Keratinocyte (primary cell): ENCODE results near the gene RGS7BP. TPM values are rescaled to one million over a fixed set of nuclear protein-coding genes. Genes with fewer than 3 reads are reported as not detected.

Source experiments
- DNase-seq: peaks from one replicate; pipeline ENCODE4 v3.0.0-alpha.2; 2011; ENCODE audit warnings: low read depth, missing footprints, low spot score
- FAIRE-seq: peaks from 2 replicates; lab custom pipeline; 2011; peaks lifted over from hg19 to GRCh38; lab: Jason Lieb, UNC
- H2AFZ ChIP-seq: 2 replicates; pipeline ENCODE4 v1.6.0; 2012; ENCODE audit warnings: low read length, control low read depth, inconsistent platforms; ENCODE audit not compliant: control insufficient read depth
- H3K27ac ChIP-seq: 2 replicates; pipeline ENCODE4 v1.5.1; 2011; ENCODE audit warnings: low read length; ENCODE audit not compliant: control insufficient read depth, insufficient read depth
- H3K27me3 ChIP-seq: 3 replicates; pipeline ENCODE4 v1.6.0; 2011; ENCODE audit warnings: low read length; ENCODE audit not compliant: control insufficient read depth, insufficient read depth; ENCODE audit errors: extremely low read depth
- H3K36me3 ChIP-seq, 2 experiments: 2 replicates in 1 of 2; 3 replicates in 1 of 2; pipeline ENCODE4 v1.5.1; 2011; ENCODE audit warnings: low read length in 2 of 2, mild to moderate bottlenecking in 1 of 2; ENCODE audit not compliant: control insufficient read depth in 2 of 2, insufficient read depth in 2 of 2; ENCODE audit errors: extremely low read depth in 1 of 2
- H3K4me1 ChIP-seq: 3 replicates; pipeline ENCODE4 v1.5.1; 2011; ENCODE audit warnings: low read length; ENCODE audit not compliant: control insufficient read depth, insufficient read depth; ENCODE audit errors: extremely low read depth
- H3K4me2 ChIP-seq: 3 replicates; pipeline ENCODE4 v1.6.0; 2011; ENCODE audit warnings: low read depth, low read length; ENCODE audit not compliant: control insufficient read depth, insufficient read depth; ENCODE audit errors: extremely low read depth
- H3K4me3 ChIP-seq, 3 experiments: fragments of 200-600 bp in 1 of 3; sonication (generic) in 1 of 3; 2 replicates in 2 of 3; 3 replicates in 1 of 3; pipeline ENCODE4 v1.5.1; 2011 to 2016; ENCODE audit warnings: low read length in 3 of 3, mild to moderate bottlenecking in 3 of 3, control low read depth in 2 of 3, inconsistent platforms in 1 of 3, low read depth in 1 of 3, mixed read lengths in 1 of 3, mixed run types in 1 of 3, moderate library complexity in 1 of 3; ENCODE audit not compliant: control insufficient read depth in 2 of 3, insufficient read depth in 2 of 3; ENCODE audit errors: extremely low read depth in 1 of 3
- H3K79me2 ChIP-seq: 2 replicates; pipeline ENCODE4 v1.6.0; 2012; ENCODE audit warnings: low read length; ENCODE audit not compliant: control insufficient read depth, insufficient read depth
- H3K9ac ChIP-seq: 3 replicates; pipeline ENCODE4 v1.6.0; 2011; ENCODE audit warnings: low read length; ENCODE audit not compliant: control insufficient read depth, insufficient read depth; ENCODE audit errors: extremely low read depth
- H3K9me1 ChIP-seq: 3 replicates; pipeline ENCODE4 v1.6.0; 2011; ENCODE audit warnings: low read length; ENCODE audit not compliant: control insufficient read depth, insufficient read depth; ENCODE audit errors: extremely low read depth
- H3K9me3 ChIP-seq: 2 replicates; pipeline ENCODE4 v1.5.1; 2012; ENCODE audit warnings: low read depth, low read length; ENCODE audit not compliant: control insufficient read depth
- H4K20me1 ChIP-seq: 3 replicates; pipeline ENCODE4 v1.6.0; 2011; ENCODE audit warnings: low read length; ENCODE audit not compliant: control insufficient read depth, insufficient read depth; ENCODE audit errors: extremely low read depth
- EZH2 ChIP-seq: IDR thresholded peaks from one replicate; pipeline ENCODE4 v1.6.1; 2012; ENCODE audit warnings: inconsistent platforms, mild to moderate bottlenecking, low read length, moderate library complexity
- dilution Hi-C: fragments of 300-500 bp; cut with MboI; formaldehyde crosslinking; loops from one replicate; pipeline ENCODE4 v1.7.0; 2020; ENCODE audit warnings: low sequenced_read_pairs; ENCODE audit not compliant: extremely low pct_ligation_motif_present
- polyA plus RNA-seq, 5 experiments: library from polyadenylated mRNA; depleted of rRNA in 3 of 5; stranded (reverse) in 3 of 5; stranded (forward) in 1 of 5; unstranded in 1 of 5; fragments of >200 nt; gene quantifications; 1 replicate in 1 of 5; 2 replicates in 3 of 5; 3 replicates in 1 of 5; pipeline versions ENCODE4 v1.2.1 to v1.2.3, GENCODE V29; 2011 to 2012; ENCODE audit warnings: missing spikeins in 2 of 5, low read depth in 1 of 5, low replicate concordance in 1 of 5
- TF ChIP-seq, protein P1 (sequence below), 3 experiments: IDR thresholded peaks in 1 of 3; conservative IDR thresholded peaks in 1 of 3; optimal IDR thresholded peaks in 1 of 3; 2 replicates in 2 of 3; 3 replicates in 1 of 3; pipeline versions ENCODE3 to v1.5.1; 2011; ENCODE audit warnings: low read length in 3 of 3, mild to moderate bottlenecking in 3 of 3, moderate library complexity in 2 of 3, control low read depth in 1 of 3, inconsistent platforms in 1 of 3; ENCODE audit not compliant: insufficient read depth in 2 of 3; ENCODE audit errors: extremely low read depth in 1 of 3

Gene RGS7BP
- polyA plus RNA-seq, 1 donor (not counting 4 experiments of a cell fraction or from before 2014, with no cell fraction given) = not detected

DNA sequence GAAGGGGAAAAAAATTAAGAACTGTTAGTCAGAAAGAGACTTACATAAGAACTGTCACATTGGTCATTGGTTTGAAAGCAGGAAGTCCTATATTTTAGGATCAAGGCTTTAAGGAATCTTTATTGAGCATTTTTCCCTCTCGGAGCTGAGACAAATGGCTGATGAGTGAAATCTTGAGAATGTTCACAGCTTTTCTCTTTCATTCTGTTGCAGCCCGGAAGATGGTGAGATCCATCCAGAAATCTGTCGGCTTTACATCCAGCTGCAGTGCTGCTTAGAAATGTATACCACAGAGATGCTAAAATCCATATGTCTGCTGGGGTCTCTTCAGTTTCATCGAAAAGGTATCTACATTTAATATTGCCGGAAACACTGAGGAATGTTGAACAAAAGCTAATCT, 69.7 kb downstream of the RGS7BP start:
- no peak for FAIRE-seq
- Histone ChIP-seq H4K20me1 (no peaks in the 10 kb centered on the region), H3K9me1 (no peaks in the 10 kb centered on the region), H3K4me2 (no peak overlapping the region), H3K79me2 (no peaks in the 10 kb centered on the region), H3K27ac (no peak overlapping the region), H3K4me3 (no peak overlapping the region), H3K36me3 (no peaks in the 10 kb centered on the region), H3K4me1 (no peaks in the 10 kb centered on the region), H3K27me3 (no peaks in the 10 kb centered on the region), H3K9me3 (no peaks in the 10 kb centered on the region), H2AFZ (no peak overlapping the region), H3K9ac (no peak overlapping the region)
- dilution Hi-C loops = no loop called here
- TF ChIP-seq, protein P1, sequence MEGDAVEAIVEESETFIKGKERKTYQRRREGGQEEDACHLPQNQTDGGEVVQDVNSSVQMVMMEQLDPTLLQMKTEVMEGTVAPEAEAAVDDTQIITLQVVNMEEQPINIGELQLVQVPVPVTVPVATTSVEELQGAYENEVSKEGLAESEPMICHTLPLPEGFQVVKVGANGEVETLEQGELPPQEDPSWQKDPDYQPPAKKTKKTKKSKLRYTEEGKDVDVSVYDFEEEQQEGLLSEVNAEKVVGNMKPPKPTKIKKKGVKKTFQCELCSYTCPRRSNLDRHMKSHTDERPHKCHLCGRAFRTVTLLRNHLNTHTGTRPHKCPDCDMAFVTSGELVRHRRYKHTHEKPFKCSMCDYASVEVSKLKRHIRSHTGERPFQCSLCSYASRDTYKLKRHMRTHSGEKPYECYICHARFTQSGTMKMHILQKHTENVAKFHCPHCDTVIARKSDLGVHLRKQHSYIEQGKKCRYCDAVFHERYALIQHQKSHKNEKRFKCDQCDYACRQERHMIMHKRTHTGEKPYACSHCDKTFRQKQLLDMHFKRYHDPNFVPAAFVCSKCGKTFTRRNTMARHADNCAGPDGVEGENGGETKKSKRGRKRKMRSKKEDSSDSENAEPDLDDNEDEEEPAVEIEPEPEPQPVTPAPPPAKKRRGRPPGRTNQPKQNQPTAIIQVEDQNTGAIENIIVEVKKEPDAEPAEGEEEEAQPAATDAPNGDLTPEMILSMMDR (optimal IDR thresholded peaks at IDR 0.05 in 1 of 3, IDR thresholded peaks at IDR 0.05 in 1 of 3, conservative IDR thresholded peaks at IDR 0.05 in 1 of 3; ENCODE audit: extremely low read depth in 1 of 3, insufficient read depth in 2 of 3, low read length in 3 of 3) = no peak
- TF ChIP-seq EZH2 = no peak
- DNase-seq = no peak

DNA sequence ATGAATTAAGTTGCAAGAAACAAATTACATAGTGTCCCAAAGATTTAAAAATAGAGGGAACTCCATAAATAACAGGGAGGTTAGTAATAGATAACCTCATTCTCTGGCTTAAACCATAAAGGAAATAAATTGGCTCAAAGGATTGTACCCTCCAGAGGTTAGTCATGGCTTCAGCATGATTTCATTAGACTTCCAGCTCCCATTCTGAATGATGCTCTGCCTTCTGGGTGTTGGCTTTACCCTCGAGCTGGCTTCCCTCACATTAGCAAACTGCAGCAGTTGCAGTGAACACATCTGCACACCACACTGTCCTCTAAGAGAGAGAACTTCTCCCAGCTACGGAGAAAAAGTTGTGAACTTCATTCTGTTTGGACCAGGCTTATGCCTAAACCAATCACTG, 70.4 kb downstream of the RGS7BP start:
- Histone ChIP-seq H3K79me2 (no peaks in the 10 kb centered on the region), H4K20me1 (no peaks in the 10 kb centered on the region), H3K9me1 (no peaks in the 10 kb centered on the region), H3K27ac (no peak overlapping the region), H3K4me1 (no peaks in the 10 kb centered on the region), H3K9me3 (no peaks in the 10 kb centered on the region), H3K36me3 (no peaks in the 10 kb centered on the region), H2AFZ (no peak overlapping the region), H3K9ac (no peak overlapping the region), H3K27me3 (no peaks in the 10 kb centered on the region), H3K4me3 (no peak overlapping the region), H3K4me2 (no peak overlapping the region)
- TF ChIP-seq, protein P1 (optimal IDR thresholded peaks at IDR 0.05 in 1 of 3, IDR thresholded peaks at IDR 0.05 in 1 of 3, conservative IDR thresholded peaks at IDR 0.05 in 1 of 3; ENCODE audit: extremely low read depth in 1 of 3, insufficient read depth in 2 of 3, low read length in 3 of 3) = no peak
- no peak for TF ChIP-seq EZH2
- dilution Hi-C loops = no loop called here
- DNase-seq = no peak
- FAIRE-seq = no peak
